WTC11 (cell line): ENCODE results near the gene NCL. TPM values are rescaled to one million over a fixed set of nuclear protein-coding genes. Genes with fewer than 3 reads are reported as not detected.

Experiments used
- ATAC-seq: fragments of 200-7000 bp; cut with Tn5 transposase; 2 replicates; pipeline ENCODE4 v1.10.0; 2021; ENCODE audit warnings: mild to moderate bottlenecking, moderate library complexity
- CTCF ChIA-PET: fragments of 300-600 bp; sonication (Branson Sonifier 250); formaldehyde crosslinking; loops from one replicate; lab custom pipeline; 2021; ENCODE audit warnings: antibody characterized with exemption; lab: Charles Lee
- POLR2A ChIA-PET: fragments of 350-600 bp; sonication (Branson Sonifier 250); formaldehyde crosslinking; loops from one replicate; lab custom pipeline; 2021; ENCODE audit warnings: antibody characterized with exemption; lab: Charles Lee
- DNase-seq: peaks from one replicate; pipeline ENCODE4 v3.0.0; 2021; ENCODE audit warnings: low spot score
- H3K27ac Mint-ChIP-seq: 2 replicates; pipeline ENCODE4 v1.8.0; 2021; ENCODE audit warnings: mixed read lengths
- H3K27me3 Mint-ChIP-seq: 2 replicates; pipeline ENCODE4 v1.8.0; 2021; ENCODE audit warnings: low read depth, mild to moderate bottlenecking, moderate library complexity, mixed read lengths
- H3K36me3 Mint-ChIP-seq: 2 replicates; pipeline ENCODE4 v1.8.0; 2021; ENCODE audit warnings: mixed read lengths
- H3K4me1 Mint-ChIP-seq: 2 replicates; pipeline ENCODE4 v1.8.0; 2022; ENCODE audit warnings: mixed read lengths
- H3K4me3 Mint-ChIP-seq: 2 replicates; pipeline ENCODE4 v1.8.0; 2021; ENCODE audit warnings: mild to moderate bottlenecking, moderate library complexity, mixed read lengths
- H3K9me3 Mint-ChIP-seq: 2 replicates; pipeline ENCODE4 v1.8.0; 2021; ENCODE audit warnings: mixed read lengths
- AR ChIP-seq: fragments of 250-450 bp; sonication (Bioruptor Pico); IDR thresholded peaks from 2 replicates; pipeline ENCODE4 v1.9.0; 2021; ENCODE audit warnings: mild to moderate bottlenecking
- ELF4 ChIP-seq: sonication (generic); formaldehyde crosslinking; IDR thresholded peaks from 2 replicates; pipeline ENCODE4 v1.8.1; 2022; ENCODE audit warnings: low read depth, mild to moderate bottlenecking, moderate library complexity, missing genetic modification reagents
- ETV6 ChIP-seq: sonication (generic); formaldehyde crosslinking; IDR thresholded peaks from 2 replicates; pipeline ENCODE4 v1.8.1; 2022; ENCODE audit warnings: mild to moderate bottlenecking, missing genetic modification reagents
- MYBL2 ChIP-seq: sonication (generic); formaldehyde crosslinking; IDR thresholded peaks from 2 replicates; pipeline ENCODE4 v1.8.1; 2023; ENCODE audit warnings: mild to moderate bottlenecking, moderate library complexity, missing genetic modification reagents
- ZNF138 ChIP-seq: sonication (generic); formaldehyde crosslinking; conservative IDR thresholded peaks from 2 replicates; pipeline ENCODE4 v1.8.1; 2022; ENCODE audit warnings: mild to moderate bottlenecking, moderate library complexity, missing genetic modification reagents
- ZNF219 ChIP-seq: sonication (generic); formaldehyde crosslinking; IDR thresholded peaks from 2 replicates; pipeline ENCODE4 v1.8.0; 2023; ENCODE audit warnings: missing genetic modification reagents, mild to moderate bottlenecking, borderline replicate concordance
- ZNF232 ChIP-seq: sonication (generic); formaldehyde crosslinking; IDR thresholded peaks from 2 replicates; pipeline ENCODE4 v1.8.0; 2022; ENCODE audit warnings: mild to moderate bottlenecking, missing genetic modification reagents
- ZNF532 ChIP-seq: fragments of 250-450 bp; sonication (Bioruptor Pico); IDR thresholded peaks from 2 replicates; pipeline ENCODE4 v1.9.0; 2021; ENCODE audit warnings: mild to moderate bottlenecking, borderline replicate concordance
- total RNA-seq: library from RNA; stranded (reverse); gene quantifications from 3 replicates; pipeline ENCODE4 v1.2.3, GENCODE V29; 2021
- TF ChIP-seq, protein P1 (sequence below): sonication (generic); formaldehyde crosslinking; IDR thresholded peaks from 2 replicates; pipeline ENCODE4 v1.8.0; 2023; ENCODE audit warnings: missing genetic modification reagents
- TF ChIP-seq, protein P2 (sequence below): sonication (generic); formaldehyde crosslinking; IDR thresholded peaks from 2 replicates; pipeline ENCODE4 v1.8.1; 2023; ENCODE audit warnings: mild to moderate bottlenecking, missing genetic modification reagents
- TF ChIP-seq, protein P3 (sequence below): sonication (generic); formaldehyde crosslinking; IDR thresholded peaks from 2 replicates; pipeline ENCODE4 v1.8.1; 2023; ENCODE audit warnings: mild to moderate bottlenecking, missing genetic modification reagents

Gene NCL
- total RNA-seq, 1 experiment from 2014 or later = 1,223 TPM

- no peak overlapping the region for H3K4me3 Mint-ChIP-seq
- DNase-seq (no peak), ATAC-seq (no peak)
- H3K36me3 Mint-ChIP-seq = no peaks in the 10 kb centered on the region
- CTCF ChIA-PET = interaction anchor here (1.2 to 7.4 kb wide), 2 partner anchors 12 to 18 kb away, joined by 5 to 74 read pairs; no protein-coding TSS in a partner anchor
- no peak overlapping the region for H3K27ac Mint-ChIP-seq
- TF ChIP-seq ZNF219 (CRISPR knock-in tag) (no peak), AR (CRISPR knock-in tag) (no peak)
- POLR2A ChIA-PET = interaction anchor here (1.2 to 2.1 kb wide), 2 partner anchors 12 to 16 kb away, joined by 5 to 6 read pairs; no protein-coding TSS in a partner anchor
- 0 out of 2 replicates have a peak, but pooled peaks cover 6% of the 10 kb centered on the region for H3K4me1 Mint-ChIP-seq
- H3K9me3 Mint-ChIP-seq = no peaks in the 10 kb centered on the region
- peaks cover 5% of the 10 kb centered on the region for H3K27me3 Mint-ChIP-seq
Measured at GRCh38 chr2:231469583-231469950, 5.3 kb upstream of the NCL start.

GRCh38 chr2:231467613-231468530 is 3.6 kb upstream of the NCL start:
- ChIA-PET CTCF (interaction anchor here (1.0 to 7.4 kb wide), 6 partner anchors 11 to 241 kb away, joined by 3 to 74 read pairs (median 3); no protein-coding TSS in a partner anchor), POLR2A (interaction anchor here (0.6 to 2.1 kb wide), 3 partner anchors 14 to 91 kb away, joined by 3 to 6 read pairs (median 4); no protein-coding TSS in a partner anchor)
- peaks cover 13% of the 10 kb centered on the region for H3K36me3 Mint-ChIP-seq
- ATAC-seq (no peak), DNase-seq (no peak)
- H3K27me3 Mint-ChIP-seq = peaks cover 9% of the 10 kb centered on the region
- no peak overlapping the region for H3K4me3 Mint-ChIP-seq
- H3K9me3 Mint-ChIP-seq = no peaks in the 10 kb centered on the region
- H3K27ac Mint-ChIP-seq = no peak overlapping the region
- peaks cover 12% of the 10 kb centered on the region for H3K4me1 Mint-ChIP-seq
- TF ChIP-seq, protein P1, sequence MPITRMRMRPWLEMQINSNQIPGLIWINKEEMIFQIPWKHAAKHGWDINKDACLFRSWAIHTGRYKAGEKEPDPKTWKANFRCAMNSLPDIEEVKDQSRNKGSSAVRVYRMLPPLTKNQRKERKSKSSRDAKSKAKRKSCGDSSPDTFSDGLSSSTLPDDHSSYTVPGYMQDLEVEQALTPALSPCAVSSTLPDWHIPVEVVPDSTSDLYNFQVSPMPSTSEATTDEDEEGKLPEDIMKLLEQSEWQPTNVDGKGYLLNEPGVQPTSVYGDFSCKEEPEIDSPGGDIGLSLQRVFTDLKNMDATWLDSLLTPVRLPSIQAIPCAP = no peak
- TF ChIP-seq ETV6 (no peak), ZNF232 (CRISPR knock-in tag) (no peak), ELF4 (CRISPR knock-in tag) (no peak)

- Mint-ChIP-seq H3K4me3 (no peak overlapping the region), H3K9me3 (no peaks in the 10 kb centered on the region), H3K27ac (no peak overlapping the region), H3K4me1 (peaks cover 20% of the 10 kb centered on the region), H3K36me3 (peaks cover 21% of the 10 kb centered on the region), H3K27me3 (0 out of 2 replicates have a peak, but pooled peaks cover 3% of the 10 kb centered on the region)
- no peak for ATAC-seq
- CTCF ChIA-PET = interaction anchor here (1.4 to 7.4 kb wide), 4 partner anchors 15 to 74 kb away, joined by 3 to 74 read pairs (median 12); no protein-coding TSS in a partner anchor
- POLR2A ChIA-PET = interaction anchor here (0.6 kb wide), 1 partner anchor 90 kb away, joined by 4 read pairs; no protein-coding TSS in a partner anchor
- TF ChIP-seq, protein P2, sequence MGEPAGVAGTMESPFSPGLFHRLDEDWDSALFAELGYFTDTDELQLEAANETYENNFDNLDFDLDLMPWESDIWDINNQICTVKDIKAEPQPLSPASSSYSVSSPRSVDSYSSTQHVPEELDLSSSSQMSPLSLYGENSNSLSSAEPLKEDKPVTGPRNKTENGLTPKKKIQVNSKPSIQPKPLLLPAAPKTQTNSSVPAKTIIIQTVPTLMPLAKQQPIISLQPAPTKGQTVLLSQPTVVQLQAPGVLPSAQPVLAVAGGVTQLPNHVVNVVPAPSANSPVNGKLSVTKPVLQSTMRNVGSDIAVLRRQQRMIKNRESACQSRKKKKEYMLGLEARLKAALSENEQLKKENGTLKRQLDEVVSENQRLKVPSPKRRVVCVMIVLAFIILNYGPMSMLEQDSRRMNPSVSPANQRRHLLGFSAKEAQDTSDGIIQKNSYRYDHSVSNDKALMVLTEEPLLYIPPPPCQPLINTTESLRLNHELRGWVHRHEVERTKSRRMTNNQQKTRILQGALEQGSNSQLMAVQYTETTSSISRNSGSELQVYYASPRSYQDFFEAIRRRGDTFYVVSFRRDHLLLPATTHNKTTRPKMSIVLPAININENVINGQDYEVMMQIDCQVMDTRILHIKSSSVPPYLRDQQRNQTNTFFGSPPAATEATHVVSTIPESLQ (CRISPR knock-in tag) = no peak
- TF ChIP-seq ZNF138 (CRISPR knock-in tag) (no peak), MYBL2 (CRISPR knock-in tag) (no peak), ZNF532 (CRISPR knock-in tag) (no peak)
- TF ChIP-seq, protein P3, sequence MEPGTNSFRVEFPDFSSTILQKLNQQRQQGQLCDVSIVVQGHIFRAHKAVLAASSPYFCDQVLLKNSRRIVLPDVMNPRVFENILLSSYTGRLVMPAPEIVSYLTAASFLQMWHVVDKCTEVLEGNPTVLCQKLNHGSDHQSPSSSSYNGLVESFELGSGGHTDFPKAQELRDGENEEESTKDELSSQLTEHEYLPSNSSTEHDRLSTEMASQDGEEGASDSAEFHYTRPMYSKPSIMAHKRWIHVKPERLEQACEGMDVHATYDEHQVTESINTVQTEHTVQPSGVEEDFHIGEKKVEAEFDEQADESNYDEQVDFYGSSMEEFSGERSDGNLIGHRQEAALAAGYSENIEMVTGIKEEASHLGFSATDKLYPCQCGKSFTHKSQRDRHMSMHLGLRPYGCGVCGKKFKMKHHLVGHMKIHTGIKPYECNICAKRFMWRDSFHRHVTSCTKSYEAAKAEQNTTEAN (CRISPR knock-in tag) = no peak
- no peak for DNase-seq
Measured at GRCh38 chr2:231467016-231467545, 2.8 kb upstream of the NCL start.
